Keratinocyte (primary cell): Measurements from ENCODE around the gene SLC9A8.

Experiments used
- CTCF ChIP-seq, 3 experiments: IDR thresholded peaks in 1 of 3; conservative IDR thresholded peaks in 1 of 3; optimal IDR thresholded peaks in 1 of 3; 2 replicates in 2 of 3; 3 replicates in 1 of 3; pipeline versions ENCODE3 to v1.5.1; 2011; ENCODE audit warnings: low read length in 3 of 3, mild to moderate bottlenecking in 3 of 3, moderate library complexity in 2 of 3, control low read depth in 1 of 3, inconsistent platforms in 1 of 3; ENCODE audit not compliant: insufficient read depth in 2 of 3; ENCODE audit errors: extremely low read depth in 1 of 3
- EZH2 ChIP-seq: IDR thresholded peaks from one replicate; pipeline ENCODE4 v1.6.1; 2012; ENCODE audit warnings: inconsistent platforms, mild to moderate bottlenecking, low read length, moderate library complexity

GRCh38 chr20:49916146-49917002 is 103.7 kb downstream of the SLC9A8 start:
- no peak for TF ChIP-seq CTCF (optimal IDR thresholded peaks at IDR 0.05 in 1 of 3, IDR thresholded peaks at IDR 0.05 in 1 of 3, conservative IDR thresholded peaks at IDR 0.05 in 1 of 3; ENCODE audit: extremely low read depth in 1 of 3, insufficient read depth in 2 of 3, low read length in 3 of 3)
- no peak for TF ChIP-seq EZH2
